NCI-H1105 treated with DMSO at 0.1 percent for 48 hours (cell line): ENCODE measurements around the gene TULP4.

Experiments
- DNase-seq: peaks from one replicate; lab custom pipeline; 2025; lab: John Stamatoyannopoulos, UW

TULP4 gene

GRCh38 chr6:158559338-158559894 is 247.2 kb downstream of the TULP4 start:
- no peak for DNase-seq

- DNase-seq, result peak; percentile 89
These were observed 247.9 kb downstream of the TULP4 start, which contains the start of gene TMEM181 for GRCh38 chr6:158559895-158560835. Gene TMEM181, plus strand, starts transcription at chr6:158560091. Its CDS starts 134 bp downstream, at chr6:158560225.

GRCh38 chr6:158560836-158561320 is 248.6 kb downstream of the TULP4 start:
- DNase-seq, result no peak
